ENCODE results near the gene TMPRSS2.

DNA sequence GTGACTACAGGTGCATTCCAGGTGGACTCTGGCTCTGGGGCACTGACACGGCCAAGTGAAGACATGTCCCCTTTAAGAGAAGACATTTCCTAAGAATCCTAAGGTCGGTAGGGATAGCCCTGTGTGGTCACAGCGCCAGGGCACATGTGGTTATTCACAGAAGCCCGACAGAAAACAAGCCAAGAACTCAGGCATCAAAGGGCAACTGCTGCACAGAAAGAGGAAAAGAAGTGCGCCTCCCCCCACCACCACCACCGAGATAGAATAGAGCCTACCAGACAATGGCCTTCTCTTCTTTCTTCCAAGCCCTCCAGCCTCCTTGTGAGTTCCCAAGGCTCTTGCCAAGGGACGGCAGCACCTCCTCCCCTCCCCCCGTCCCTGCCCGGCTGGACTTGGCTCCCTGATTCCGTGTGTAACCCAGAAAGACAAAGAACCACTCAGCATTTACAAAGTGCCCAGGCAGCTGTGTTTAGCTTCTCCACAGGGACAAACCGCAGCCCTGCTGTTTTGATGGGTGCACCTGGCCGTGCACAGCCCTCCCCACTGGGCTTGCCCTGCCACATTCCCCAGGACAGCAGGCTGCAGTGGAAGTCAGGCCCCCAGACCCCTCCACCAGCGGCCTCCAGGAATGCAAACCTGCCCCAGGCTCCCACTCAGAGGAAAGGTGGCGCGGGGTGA lies 30.2 kb downstream of the TMPRSS2 start:
- TF ChIP-seq, protein P1, sequence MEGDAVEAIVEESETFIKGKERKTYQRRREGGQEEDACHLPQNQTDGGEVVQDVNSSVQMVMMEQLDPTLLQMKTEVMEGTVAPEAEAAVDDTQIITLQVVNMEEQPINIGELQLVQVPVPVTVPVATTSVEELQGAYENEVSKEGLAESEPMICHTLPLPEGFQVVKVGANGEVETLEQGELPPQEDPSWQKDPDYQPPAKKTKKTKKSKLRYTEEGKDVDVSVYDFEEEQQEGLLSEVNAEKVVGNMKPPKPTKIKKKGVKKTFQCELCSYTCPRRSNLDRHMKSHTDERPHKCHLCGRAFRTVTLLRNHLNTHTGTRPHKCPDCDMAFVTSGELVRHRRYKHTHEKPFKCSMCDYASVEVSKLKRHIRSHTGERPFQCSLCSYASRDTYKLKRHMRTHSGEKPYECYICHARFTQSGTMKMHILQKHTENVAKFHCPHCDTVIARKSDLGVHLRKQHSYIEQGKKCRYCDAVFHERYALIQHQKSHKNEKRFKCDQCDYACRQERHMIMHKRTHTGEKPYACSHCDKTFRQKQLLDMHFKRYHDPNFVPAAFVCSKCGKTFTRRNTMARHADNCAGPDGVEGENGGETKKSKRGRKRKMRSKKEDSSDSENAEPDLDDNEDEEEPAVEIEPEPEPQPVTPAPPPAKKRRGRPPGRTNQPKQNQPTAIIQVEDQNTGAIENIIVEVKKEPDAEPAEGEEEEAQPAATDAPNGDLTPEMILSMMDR (IDR thresholded peaks at IDR 0.05): no peak
- TF ChIP-seq EP300 (IDR thresholded peaks at IDR 0.05): no peak
